Muscle of arm (tissue), 12 donors: ENCODE results near the gene RIMBP2. TPM values are rescaled to one million over a fixed set of nuclear protein-coding genes. Genes with fewer than 3 reads are reported as not detected.

Experiments
- DNase-seq: peaks from one replicate; pipeline ENCODE4 v3.0.0-alpha.2; 2013
- polyA plus RNA-seq, 12 donors: library from polyadenylated mRNA; unstranded; fragments of 120-200 nt; gene quantifications; one replicate each; pipeline ENCODE4 v1.2.1, GENCODE V29; 2013; ENCODE audit not compliant: insufficient read length in 12 of 12

RIMBP2 gene
- polyA plus RNA-seq, 12 donors: 0.55 to 6.5 (median 1.6) TPM; not detected in 1

DNA sequence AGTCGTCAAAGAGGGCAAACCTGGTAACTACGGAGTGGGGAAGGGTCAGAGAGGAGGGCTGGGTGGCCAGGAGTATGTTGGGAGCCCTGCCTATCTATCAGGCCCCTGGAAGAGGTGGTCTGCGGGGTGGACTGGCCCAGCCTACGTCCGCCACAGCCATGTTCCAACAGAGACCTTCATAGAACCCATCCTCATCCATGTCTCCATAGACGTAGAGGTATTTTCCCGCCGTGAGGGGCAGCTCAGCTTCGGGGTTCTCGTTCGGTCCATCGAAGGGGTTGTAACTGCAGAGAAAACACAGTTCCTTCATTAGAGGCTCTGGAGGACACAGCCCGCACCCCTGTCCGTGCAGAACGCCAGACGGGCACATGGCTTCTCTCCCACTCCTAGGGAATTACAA lies 271.1 kb downstream of the RIMBP2 start:
- no peak for DNase-seq

DNA sequence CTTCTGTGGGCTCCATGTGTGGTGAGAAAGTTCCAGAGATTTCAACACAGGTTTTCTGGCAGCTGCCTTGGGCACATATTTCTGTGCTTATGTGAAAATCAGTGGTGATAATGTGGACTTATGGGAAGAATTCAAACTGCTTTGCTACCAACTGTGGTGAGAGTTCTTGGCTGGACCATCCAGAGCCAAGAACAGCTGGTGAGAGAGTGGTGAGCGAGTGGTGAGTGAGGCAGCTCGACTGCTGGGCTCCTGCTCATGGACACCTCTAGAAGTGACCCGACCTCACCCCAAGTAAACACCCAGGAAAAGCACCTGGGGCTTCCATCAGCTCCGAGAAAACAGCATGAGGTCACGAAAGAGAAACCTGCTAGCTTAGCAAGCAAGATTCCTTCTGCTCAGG lies 272.0 kb downstream of the RIMBP2 start:
- no peak for DNase-seq

DNA sequence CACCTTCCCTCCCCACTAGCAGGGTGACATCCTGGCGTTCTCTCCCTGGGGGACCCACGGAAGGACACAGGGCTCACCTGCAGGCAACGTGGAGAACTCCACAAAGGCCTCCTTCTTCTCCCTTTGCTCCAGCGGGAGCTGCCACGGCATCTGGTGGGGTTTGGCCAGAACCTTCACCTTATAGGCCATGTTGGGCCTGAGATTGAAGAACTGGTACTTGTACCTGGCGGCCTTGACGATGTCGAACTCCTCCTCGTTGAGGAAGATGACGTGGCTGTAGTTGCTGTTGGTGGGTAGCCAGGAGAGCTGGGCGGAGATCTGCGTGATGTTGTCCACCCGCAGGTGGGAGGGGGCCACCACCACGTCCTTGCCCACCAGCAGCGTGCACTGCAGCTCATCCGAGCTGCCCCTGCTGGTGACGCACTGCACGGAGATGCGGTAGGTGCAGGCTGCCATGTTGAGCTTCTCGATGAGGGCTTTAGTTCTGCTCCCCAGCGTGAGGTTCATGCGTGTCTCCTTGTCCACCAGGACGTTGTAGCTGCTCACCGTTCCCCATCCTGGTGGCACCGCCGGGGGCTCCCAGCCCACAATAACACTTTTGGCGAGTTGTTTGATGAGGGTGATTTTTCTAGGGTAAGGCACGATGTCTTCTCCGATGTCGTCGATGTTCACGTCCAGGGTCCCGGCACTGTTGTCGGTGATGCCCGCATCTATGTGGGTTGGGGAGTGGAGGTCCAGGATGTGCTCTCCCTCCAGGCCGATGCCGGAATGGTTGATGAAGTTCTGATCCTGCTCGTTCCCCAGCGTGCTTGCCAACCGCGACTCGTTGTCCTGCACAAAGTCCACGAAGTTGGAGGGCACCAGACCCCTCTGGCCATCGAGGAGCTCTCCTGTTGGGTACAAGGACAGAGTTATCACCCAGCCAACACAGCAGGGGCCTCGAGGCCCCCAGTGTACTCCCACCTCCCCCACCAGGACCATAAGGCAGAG lies 274.0 kb downstream of the RIMBP2 start:
- DNase-seq: no peak

DNA sequence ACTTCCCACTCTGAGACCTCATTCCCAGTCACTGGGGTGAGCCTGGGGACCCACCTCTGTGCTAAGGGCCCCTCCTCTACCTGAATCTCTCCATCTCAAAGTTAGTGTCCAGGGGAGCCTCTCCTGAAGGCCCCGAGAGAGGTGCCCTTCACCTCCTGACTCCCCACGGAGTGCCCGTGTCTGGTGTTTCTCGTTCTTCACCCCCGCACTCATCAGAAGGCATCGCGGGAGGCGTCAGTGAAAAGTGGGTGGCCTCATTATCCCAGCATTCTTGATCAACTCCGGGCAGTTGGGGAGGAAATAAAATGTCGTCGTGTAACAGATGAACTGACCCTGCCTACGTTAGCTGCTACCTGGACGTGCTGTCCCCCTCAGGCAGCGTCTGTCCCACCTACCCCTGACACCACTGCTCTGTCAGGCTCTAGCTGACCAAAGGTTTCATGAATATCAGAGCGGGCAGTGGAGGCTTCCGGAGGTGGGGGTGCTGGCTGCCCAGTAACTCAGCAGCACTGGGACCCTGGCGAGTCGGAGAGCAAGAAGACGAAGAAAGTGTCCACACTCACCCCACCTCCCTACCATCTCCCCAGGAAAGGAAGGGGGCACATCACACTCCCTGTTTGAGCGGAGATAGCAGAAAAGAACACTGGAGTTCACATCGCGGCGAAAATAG lies 275.6 kb downstream of the RIMBP2 start:
- DNase-seq: no peak

DNA sequence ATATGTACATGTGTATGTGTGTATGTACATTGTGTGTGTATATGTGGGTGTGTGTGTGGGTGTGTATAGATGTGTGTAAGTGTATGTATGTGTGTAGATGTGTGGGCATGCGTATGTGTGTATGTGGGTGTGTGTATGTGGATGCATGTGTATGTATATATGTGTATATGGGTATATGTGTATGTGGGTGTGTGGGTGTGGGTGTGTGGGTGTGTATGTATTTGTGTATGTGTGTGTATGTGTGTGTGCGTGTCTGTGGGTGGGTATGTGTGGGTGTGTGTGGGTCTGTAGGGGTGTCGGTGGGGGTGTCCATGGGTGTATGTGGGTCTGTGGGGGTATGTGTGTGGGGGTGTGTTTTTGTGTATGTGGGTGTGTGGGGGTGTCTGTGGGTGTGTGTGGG lies 276.8 kb downstream of the RIMBP2 start:
- DNase-seq: no peak

DNA sequence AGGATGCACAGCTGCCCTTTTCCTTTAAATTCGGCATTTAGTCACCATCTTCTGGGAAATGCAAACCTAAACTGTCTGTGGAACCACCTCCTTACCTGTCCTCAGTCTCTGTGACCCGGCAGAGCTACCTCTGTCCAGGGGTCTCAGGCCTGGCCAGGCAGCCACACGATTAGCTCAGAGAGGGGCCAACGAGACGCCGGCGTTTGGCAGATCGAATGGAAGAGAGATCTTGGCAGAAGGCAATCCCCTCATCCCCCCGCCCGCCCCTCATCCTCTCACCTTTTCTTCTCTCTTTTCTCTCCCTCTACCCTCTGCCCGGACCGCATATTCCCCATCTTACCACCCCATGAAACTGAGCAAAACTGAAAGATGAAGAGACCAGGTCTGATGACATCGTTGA lies 277.4 kb downstream of the RIMBP2 start:
- DNase-seq: no peak

DNA sequence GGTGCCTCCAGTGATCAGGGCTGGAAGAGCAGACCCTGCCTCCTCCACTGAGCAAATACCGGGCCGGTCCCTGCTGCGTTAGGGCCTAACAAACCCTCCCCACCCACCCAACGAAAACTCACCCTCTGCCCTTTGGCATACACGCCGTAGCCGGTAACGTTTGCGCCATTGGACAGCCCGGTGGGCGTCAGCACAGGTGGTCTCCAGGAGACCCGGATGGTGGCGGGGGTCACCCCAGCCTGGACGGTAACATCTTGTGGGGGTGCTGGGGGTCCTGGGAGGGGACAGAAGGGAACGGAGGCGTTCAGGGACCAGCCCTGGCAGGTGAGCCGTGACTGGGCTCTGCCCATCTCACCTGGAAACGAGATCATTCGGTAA lies 277.9 kb downstream of the RIMBP2 start:
- DNase-seq: no peak

DNA sequence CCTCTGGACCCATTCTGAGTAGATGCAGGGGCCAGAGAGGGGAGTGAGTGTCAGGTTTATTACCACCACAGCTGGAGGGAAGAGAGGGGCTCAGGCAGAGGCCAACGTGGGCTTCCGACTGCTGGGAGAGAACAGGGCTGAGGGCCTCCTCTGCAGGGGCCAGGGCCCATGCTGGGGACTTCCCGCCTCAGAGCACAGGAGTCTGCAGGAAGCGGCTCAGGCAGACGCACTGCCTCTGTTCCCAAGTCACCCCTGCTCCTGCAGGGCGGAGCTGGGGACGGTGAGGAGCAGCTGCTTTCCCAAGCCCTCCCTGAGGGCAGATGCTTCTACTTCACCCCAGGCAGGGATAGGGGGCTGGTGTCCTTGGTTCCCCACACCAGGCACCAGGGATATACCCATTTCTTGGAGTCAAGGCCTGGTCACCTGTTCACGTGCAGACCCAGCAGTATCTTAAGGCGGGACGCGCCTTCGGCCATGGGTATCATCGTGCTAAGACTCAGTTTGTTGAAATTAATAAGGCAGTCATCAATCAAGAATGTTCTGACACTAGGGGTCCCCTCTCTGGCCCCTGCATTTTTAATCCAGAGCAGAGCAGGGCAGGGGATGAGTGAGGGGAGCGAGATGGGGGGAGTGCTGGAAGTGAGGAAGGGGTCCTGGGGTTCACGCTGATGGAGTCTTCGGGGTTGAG lies 278.4 kb downstream of the RIMBP2 start:
- DNase-seq: no peak

DNA sequence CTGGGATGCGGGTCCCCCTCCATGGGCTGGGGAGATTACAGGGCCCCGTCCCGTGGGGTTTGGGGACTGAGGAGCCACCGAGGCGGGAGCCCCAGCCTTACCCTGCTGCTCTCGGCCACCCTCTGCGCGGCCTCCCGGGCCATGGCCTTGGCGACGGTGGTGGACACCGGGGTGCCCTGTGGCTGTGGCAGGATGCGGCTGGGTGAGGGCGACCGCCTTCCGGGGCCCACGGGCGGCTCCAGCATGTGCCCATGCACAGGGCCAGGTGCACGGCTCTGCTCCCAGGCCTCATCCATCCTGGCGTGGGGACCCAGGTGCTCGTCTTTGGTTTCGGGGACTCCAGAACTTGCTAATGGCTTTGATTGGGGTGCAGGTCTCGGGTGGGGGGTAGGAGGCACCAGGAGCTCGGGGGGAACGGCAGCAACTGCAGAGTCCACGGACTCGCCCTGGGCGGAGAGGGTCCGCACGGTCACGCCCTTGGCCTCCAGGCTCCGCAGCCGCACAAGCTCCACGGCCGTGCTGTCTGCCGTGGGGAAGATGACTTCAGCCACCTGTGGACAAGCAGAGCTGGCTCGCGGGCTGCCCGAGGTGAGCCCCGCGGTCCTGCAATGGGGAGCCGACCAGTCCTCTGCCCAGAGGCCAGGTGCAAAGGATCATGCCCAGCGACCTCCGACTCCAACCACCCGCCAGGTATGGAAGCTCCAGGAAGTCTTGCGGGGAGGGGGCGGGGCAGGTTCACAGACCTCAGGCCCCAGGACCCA lies 279.2 kb downstream of the RIMBP2 start:
- DNase-seq: no peak

DNA sequence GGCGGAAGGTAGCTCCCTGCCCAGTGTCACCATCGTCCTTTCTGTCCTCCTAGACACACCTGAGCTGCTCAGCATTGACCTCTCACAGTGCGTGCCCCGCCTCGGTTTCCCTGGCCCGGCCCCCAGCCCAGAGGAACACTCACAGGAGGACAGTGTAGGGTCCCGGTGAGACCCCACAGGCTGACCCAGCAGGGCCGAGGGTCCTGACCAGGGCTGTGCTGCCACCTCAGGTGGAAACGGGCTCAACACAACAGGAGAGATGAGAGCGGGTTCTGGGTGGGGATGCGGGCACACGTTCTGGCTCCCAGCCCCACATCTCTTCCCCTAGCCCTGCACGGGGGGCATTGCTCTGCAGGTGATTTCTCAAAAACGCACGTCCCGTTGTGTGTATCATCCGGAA lies 280.3 kb downstream of the RIMBP2 start:
- no peak for DNase-seq

DNA sequence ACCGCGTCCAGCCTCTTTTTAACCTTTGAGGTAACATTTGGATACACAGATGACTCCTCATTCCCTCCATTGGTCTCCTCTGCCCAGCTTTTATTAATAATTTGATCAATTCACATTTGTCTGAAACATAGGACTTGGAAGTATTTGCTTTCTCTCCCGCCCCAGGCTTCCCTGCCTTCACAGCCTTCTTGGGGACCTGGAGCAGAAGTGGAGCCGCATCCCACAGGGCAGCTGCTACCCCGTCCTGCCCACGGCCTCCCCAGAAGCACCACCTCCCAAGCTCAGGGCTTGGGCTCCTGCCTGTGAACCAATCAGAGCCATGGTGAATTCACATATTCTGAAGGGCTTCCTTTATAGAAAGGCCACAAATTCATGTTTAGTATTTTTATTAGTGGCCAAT lies 280.8 kb downstream of the RIMBP2 start:
- no peak for DNase-seq

DNA sequence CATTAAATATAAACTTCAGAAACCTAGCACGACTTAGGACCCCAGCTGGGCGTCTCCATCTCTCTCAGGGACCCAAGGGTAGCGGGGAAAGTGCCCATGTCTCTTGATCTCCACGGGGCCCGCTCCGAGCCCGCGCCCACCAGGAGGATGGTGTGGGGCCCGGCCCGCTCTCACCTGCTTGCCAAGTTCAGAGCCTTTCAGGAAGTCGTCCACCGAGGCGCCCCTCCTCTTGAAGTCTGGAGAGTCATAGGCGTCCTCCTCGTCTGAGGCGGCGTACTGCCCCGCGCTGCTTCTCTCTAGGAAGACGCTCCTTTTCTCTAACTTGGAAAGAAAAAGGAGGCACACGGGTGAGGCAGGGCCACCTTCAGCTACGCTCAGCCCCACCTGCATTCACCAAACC lies 281.5 kb downstream of the RIMBP2 start:
- DNase-seq: no peak

DNA sequence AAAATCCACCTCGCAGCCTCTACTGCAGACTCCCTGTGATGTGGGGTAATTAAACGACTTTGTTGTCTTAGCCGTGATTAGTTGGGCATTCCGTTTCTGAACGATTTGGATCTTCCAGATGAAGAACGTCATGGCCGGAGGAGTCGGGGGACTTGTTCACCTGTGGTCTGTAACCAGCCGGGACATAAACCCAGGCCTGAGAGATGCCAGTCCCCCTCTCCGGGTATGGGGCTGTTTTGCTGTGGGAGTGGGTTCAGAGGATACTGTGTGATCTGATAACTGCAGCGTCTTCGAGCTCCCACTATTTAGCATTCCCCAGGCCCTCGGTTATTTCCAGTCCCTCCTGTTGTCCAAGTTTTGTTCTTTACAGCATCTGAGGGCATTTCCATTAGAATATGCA lies 282.3 kb downstream of the RIMBP2 start:
- DNase-seq: no peak

DNA sequence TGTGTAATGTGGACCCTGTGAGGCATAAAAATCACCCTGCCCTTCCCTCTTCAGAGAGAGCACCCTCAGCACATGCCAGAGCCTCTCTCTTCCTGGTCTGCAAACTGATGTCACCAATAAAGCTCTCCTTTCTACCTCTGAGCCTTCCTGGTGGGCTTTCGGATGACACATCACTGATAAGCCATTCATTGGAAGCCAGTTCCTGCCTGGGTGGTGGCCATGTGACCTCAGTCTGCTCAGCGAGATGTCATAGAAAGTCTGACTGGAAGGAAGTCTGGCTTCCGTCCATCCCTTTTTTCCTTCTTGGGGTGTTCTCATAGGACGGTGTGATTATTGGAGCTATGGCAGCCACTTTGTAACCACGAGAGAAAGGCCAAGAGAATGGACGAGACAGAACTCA lies 282.7 kb downstream of the RIMBP2 start:
- no peak for DNase-seq

DNA sequence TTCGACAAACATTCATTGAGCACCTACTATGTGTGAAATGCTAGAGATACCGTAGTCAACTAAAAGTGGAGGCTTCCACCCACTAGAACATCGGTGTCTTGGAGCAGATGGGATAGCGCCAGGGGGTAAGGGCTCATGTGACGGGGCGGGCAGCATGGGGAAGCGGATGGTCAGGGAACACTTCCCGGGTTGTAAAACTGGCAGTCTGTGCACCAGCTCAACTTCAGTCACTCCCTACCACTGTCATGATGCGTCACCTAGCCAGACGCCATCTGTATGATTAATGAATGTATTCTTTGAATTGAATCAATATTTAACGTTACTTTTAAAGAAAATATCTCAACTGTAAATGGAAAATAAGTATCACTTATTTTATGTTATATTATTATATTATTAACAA lies 284.9 kb downstream of the RIMBP2 start:
- DNase-seq: no peak

DNA sequence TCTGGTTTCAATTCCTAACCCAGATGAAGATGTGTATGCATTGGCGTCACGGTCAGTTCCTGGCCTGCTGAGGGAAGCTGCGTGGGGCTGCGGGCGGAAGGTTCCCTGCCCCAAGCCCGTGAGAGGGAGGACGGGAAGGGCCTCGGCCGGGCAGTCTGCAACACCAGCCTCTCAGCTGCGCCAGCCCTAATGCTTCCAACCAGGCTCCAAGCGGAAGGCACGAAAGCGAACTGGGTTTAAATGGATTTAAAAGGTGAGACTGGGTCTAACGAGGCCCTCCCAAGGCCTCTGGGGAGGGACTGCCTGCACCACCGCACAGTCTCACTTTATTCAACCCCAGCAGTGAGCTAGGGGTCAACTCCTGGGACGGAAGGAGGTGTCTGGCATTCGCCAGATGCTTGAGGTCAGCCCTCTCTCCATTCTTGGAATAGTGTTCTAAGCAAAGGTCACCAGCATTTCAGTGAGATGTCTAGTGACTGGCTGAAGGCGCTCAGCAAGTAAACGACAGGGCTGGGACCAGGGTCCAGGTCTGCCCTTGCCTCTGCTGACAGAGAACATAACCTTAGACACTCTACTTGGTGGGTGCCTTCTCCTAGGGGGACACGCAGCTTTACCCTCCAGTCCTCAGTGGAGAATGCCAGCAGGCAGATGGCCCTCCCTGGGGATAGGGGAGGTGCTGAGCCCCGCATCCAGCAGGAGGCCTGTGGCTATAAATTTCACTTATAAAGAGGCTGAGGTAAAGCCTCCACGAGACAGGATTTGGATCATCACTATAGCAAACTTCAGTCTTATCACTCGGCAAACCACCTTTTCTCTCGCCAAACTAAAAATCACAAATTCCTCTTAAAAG lies 286.2 kb downstream of the RIMBP2 start:
- DNase-seq: no peak

DNA sequence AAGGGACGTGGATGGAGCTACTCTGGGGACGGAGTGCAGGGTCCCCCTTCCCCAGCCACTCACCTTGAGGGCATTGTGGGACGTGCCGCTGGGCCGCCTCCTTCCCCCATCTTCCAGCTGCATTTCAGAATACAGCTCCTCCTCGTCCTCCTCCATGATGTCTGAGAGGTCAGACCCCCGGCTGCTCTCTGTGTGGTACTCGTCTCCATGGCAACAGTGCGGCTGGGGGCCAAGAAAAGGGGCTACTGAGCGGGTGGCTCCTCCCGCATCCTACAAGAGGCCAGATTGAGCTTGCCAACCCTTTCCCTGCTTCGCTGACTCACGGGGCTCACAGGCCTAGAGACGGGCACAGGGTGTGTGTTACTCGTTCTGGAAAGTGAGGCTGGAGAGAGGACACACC lies 288.0 kb downstream of the RIMBP2 start:
- DNase-seq: no peak

DNA sequence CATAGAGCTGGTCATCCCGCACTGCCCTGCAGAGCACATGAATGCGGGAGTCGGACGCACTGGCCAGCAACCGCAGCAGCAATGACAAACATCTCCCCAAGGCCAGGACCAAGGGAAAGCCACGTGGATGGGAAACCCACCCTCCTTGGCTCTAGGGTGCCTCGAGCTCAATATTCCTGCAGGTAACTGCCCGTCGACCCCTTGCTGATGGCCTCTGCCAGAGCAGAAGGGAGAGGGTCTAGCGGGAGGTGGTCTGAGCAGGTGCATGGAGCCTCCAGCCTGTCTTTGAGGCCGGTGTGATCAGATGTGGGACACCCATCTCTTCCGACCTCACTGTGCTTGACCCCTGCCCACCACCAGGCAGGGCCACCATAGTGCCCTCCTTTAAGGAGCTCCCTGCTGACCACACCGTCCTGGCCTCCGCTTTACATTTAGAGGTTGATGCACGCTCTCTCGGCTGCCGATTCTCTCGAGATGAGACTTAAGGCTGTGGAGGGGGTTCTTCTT lies 288.7 kb downstream of the RIMBP2 start:
- no peak for DNase-seq

DNA sequence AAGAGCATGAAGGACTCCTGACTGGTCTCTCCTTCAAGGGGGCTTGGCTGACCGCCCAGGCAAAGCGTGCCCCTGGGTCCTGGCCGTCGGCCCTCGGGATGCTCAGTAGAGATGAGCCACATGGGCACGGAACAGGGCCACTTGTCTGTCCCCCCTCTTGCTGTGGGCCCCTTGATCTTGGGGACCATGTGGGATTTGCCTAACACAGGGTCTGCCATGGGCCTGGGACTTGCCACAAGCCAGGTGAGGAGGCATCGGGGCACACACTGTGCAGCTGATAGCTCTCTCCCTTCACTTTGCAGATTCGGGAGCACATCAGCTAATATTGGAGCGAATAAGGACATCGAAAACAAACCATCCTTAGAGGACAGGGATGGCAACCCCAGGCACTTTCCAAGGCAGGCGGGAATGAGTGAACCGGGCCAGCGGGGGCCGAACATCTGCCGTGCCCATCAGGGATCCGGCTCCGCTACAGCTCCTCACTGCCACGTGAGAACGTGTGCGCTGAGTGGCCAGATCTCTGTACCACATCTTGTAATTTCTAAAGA lies 290.3 kb downstream of the RIMBP2 start:
- DNase-seq: no peak
